Colonic mucosa (tissue), 4 donors: ENCODE data around the gene EIF2S1. TPM values are rescaled to one million over a fixed set of nuclear protein-coding genes. Genes with fewer than 3 reads are reported as not detected.

ENCODE experiments used
- DNase-seq: peaks from one replicate; pipeline ENCODE4 v3.0.0-alpha.2; 2020
- H3K27ac ChIP-seq: fragments of 200-600 bp; one replicate; pipeline ENCODE4 v1.8.0; 2021
- H3K27me3 ChIP-seq: fragments of 200-600 bp; one replicate; pipeline ENCODE4 v1.8.0; 2021
- H3K36me3 ChIP-seq: fragments of 200-600 bp; one replicate; pipeline ENCODE4 v1.8.0; 2021
- H3K4me1 ChIP-seq: fragments of 200-600 bp; one replicate; pipeline ENCODE4 v1.8.0; 2021; ENCODE audit warnings: mild to moderate bottlenecking
- H3K4me3 ChIP-seq: fragments of 200-600 bp; one replicate; pipeline ENCODE4 v1.8.0; 2021
- H3K9ac ChIP-seq, 2 donors: one replicate each; pipeline ENCODE4 v1.7.0; 2013; ENCODE audit warnings: control low read depth in 2 of 2, low read depth in 2 of 2, low read length in 2 of 2
- H3K9me3 ChIP-seq: fragments of 200-600 bp; one replicate; pipeline ENCODE4 v1.8.0; 2021
- CTCF ChIP-seq: fragments of 200-600 bp; IDR thresholded peaks from one replicate; pipeline ENCODE4 v1.8.0; 2022; ENCODE audit warnings: antibody characterized with exemption, mild to moderate bottlenecking
- intact Hi-C: fragments of 100-400 bp; cut with DNase I; formaldehyde crosslinking; loops from one replicate; pipeline ENCODE4 v1.14.1; 2022
- total RNA-seq, 2 donors: library from RNA; stranded (reverse); fragmentation: NEBNext Ultra II Directional in 1 of 2; extraction: Animal tissue kit (Norgen Biotek cat#: 25700) in 1 of 2; gene quantifications; one replicate each; pipeline ENCODE4 v1.2.1, GENCODE V29; 2021
- donor health status: healthy.
- donor health status: DM: no; HTN: no; CAD: no.
- donor health status: DM: no; HTN: no; CAD: no.

Gene EIF2S1
- total RNA-seq, 2 donors from 2014 or later = 73.7 to 130 TPM

DNA sequence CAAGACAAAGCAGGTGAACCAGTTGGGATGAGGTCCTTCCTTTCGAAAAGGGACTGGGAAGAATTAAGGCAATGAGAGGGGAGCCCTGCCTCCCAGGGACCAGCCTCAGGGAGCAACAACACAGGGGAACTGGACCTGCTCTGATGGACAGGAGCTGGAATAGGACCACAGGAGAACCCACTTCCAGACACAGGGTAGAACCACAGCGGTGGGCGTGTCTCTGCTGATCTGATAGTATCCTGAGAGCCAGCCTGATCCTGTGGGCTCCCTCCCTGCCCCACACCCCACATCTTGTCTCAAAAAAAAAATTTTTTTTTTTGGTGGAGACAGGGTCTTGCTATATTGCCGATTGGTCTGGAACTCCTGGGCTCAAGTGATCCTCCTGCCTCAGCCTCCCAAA, 65.5 kb downstream of the EIF2S1 start:
- intact Hi-C loops = loop anchor here (5.0 to 10.0 kb wide), 3 partner anchors 147 to 279 kb away; partner anchors contain the start of gene RDH12

DNA sequence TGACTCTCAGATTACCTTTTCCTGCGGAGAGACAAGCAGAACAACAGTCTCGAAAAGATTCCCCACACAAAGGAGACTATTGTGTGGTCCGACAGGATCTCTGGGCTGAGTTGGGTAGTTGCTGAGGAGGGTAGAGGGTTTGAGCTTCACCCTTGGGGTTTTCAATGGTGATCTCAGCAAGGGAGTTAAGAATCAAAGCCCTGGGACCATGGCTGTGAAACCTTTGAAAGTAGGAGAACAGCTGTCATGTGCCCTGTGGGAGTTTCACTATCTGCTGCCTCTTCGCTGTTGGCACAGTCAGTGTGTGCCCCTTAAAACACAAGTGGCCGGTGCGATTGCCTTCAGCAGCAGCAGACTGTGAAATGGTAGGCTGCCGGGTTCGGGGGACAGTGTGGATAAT, 66.0 kb downstream of the EIF2S1 start:
- intact Hi-C loops = loop anchor here (5.0 to 10.0 kb wide), 3 partner anchors 146 to 279 kb away; partner anchors contain the start of gene RDH12
- Histone ChIP-seq H3K4me1 (peaks cover 9% of the 10 kb centered on the region), H3K9me3 (no peaks in the 10 kb centered on the region), H3K36me3 (no peaks in the 10 kb centered on the region), H3K9ac (no peak overlapping the region), H3K27ac (no peak overlapping the region), H3K4me3 (no peak overlapping the region), H3K27me3 (no peaks in the 10 kb centered on the region)
- DNase-seq = no peak
- no peak for TF ChIP-seq CTCF

More for the DNA sequence above, 65.5 kb downstream of the EIF2S1 start:
- TF ChIP-seq CTCF = no peak
- no peaks in the 10 kb centered on the region for H3K27me3 ChIP-seq
- no peak overlapping the region for H3K27ac ChIP-seq
- no peak for DNase-seq
- H3K4me1 ChIP-seq = peaks cover 9% of the 10 kb centered on the region
- no peaks in the 10 kb centered on the region for H3K36me3 ChIP-seq
- no peaks in the 10 kb centered on the region for H3K9me3 ChIP-seq
- H3K4me3 ChIP-seq = no peak overlapping the region
- H3K9ac ChIP-seq = no peak overlapping the region

DNA sequence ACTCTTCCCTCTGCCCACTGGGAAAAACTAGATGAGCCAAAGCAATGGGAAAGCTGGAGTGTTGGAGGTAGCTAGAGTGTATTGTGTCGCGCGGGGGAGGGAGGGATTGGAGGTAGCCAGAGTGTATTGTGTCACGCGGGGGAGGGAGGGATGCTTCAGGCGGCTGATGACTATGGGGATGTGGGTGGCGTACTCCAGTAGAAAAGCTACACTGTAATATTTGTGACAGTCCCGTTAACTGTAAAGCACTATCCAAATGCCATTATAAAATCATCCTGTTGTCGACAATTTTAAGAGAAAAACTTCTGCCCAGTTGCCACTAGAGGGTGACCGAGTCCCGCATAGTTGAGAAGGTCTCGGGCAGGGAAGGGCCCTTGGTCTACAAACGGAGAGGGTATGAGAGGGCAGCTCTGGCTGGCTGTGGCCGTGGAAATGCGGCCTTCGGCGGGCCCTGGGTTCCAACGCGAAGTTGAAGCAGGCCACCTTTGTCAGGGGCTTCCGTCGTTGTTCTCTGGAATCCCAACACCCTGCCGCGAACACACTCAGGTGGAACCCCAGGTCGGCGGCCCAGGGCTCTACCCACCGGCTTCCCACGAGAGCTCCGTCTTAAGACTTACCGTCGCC, 67.0 kb downstream of the EIF2S1 start:
- intact Hi-C loops = loop anchor here (5.0 to 10.0 kb wide), 3 partner anchors 145 to 278 kb away; partner anchors contain the start of gene RDH12
- Histone ChIP-seq H3K4me1 (peaks cover 9% of the 10 kb centered on the region), H3K9me3 (no peaks in the 10 kb centered on the region), H3K27me3 (no peaks in the 10 kb centered on the region), H3K4me3 (no peak overlapping the region), H3K36me3 (no peaks in the 10 kb centered on the region), H3K9ac (no peak overlapping the region), H3K27ac (no peak overlapping the region)
- peak; percentile 68 for TF ChIP-seq CTCF
- DNase-seq = peak; percentile 83

DNA sequence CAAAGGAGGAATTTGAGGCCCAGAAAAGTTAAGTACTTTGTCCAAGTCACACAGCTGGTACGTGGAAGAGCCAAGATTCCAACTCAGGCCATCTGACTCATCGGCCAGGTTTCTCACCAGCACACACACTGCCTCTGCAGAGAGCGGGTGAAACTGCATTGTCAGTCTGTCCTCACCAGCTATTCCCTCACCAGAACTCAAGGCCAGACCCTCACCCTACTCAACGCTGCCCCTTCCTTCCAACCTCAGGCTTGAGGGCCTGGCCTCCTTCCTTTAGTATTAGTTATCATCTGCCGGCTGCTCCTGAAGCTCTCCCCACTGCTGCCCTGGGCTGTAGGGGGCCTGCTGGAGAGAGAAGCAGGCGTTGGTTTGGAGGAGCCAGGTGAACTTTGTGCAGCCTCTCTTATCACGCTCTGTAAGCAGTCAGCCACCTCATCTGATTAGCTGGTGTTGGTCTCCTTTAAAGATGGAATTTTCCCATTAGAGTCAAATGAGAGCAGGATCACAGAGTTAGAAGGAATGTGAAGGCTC, 68.4 kb downstream of the EIF2S1 start:
- intact Hi-C loops = loop anchor here (5.0 to 10.0 kb wide), 3 partner anchors 144 to 276 kb away; partner anchors contain the start of gene RDH12
- Histone ChIP-seq H3K4me1 (peaks cover 9% of the 10 kb centered on the region), H3K27me3 (no peaks in the 10 kb centered on the region), H3K9ac (no peak overlapping the region), H3K9me3 (no peaks in the 10 kb centered on the region), H3K27ac (peak overlapping the region; percentile 59), H3K4me3 (no peak overlapping the region), H3K36me3 (no peaks in the 10 kb centered on the region)
- TF ChIP-seq CTCF = no peak
- no peak for DNase-seq

DNA sequence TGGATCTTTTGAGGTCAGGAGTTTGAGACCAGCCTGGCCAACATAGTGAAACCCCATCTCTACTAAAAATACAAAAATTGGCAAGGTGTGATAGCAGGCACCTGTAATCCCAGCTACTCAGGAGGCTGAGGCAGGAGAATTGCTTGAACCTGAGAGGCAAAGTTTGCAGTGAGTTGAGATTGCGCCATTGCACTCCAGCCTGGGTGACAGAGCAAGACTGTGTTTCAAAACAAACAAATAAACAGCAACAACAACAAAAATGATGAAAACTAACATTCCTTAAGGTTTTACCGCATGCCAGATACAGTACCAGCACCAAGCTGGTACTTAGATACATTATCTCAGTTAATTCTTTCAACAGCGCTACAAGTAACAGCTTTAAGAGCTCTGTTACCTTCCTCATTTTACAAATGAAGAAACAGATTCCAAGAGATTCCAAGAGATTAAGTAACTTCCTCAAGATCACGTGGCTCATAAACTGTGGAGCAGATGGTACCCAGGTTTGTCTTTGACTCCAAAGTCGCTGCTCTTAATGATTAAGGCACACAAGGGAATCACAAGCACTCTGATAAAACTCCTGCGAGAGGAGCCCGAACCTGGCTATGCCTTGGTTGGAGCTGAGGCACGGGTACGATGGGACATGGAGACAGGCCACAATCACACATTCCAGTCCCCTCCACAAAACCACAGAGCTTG, 69.5 kb downstream of the EIF2S1 start:
- H3K36me3 ChIP-seq = no peaks in the 10 kb centered on the region
- peaks cover 9% of the 10 kb centered on the region for H3K4me1 ChIP-seq
- H3K27ac ChIP-seq = no peak overlapping the region
- H3K9me3 ChIP-seq = no peaks in the 10 kb centered on the region
- DNase-seq = no peak
- no peak overlapping the region for H3K9ac ChIP-seq
- TF ChIP-seq CTCF = no peak
- H3K4me3 ChIP-seq = no peak overlapping the region
- intact Hi-C loops = loop anchor here (5.0 to 10.0 kb wide), 4 partner anchors 95 to 275 kb away; partner anchors contain the start of gene RDH12
- H3K27me3 ChIP-seq = no peaks in the 10 kb centered on the region
